Naive thymus-derived CD4-positive, alpha-beta T cell (primary cell): Measurements from ENCODE around the gene UBE2L3. TPM values are rescaled to one million over a fixed set of nuclear protein-coding genes. Genes with fewer than 3 reads are reported as not detected.
"Not testable (repeated sequence)": the region's sequence is repeated elsewhere in the genome, so short reads cannot be mapped to it uniquely, and the experiment has no call there.

Source experiments
- ATAC-seq: fragments of 150-1000 bp; cut with Tn5 transposase; 2 replicates; pipeline ENCODE4 v1.10.0; 2021; ENCODE audit warnings: mild to moderate bottlenecking, moderate library complexity
- CTCF ChIA-PET: fragments of 350-600 bp; sonication (Branson Sonifier 250); formaldehyde crosslinking; loops from one replicate; lab custom pipeline; 2021; ENCODE audit warnings: antibody characterized with exemption; lab: Charles Lee
- POLR2A ChIA-PET: fragments of 350-600 bp; sonication (Branson Sonifier 250); formaldehyde crosslinking; loops from one replicate; lab custom pipeline; 2021; ENCODE audit warnings: antibody characterized with exemption, inconsistent platforms; lab: Charles Lee
- DNase-seq, 9 donors: peaks; one replicate each; pipeline versions ENCODE4 v3.0.0 to v3.0.0-alpha.2; 2020 to 2022; ENCODE audit warnings: mixed read lengths in 1 of 9
- H3K27ac ChIP-seq: one replicate; pipeline ENCODE4 v1.7.0; 2013; ENCODE audit warnings: mild to moderate bottlenecking, low read depth, low read length, moderate library complexity
- H3K27me3 ChIP-seq, 2 donors: one replicate each; pipeline ENCODE4 v1.7.0; 2013; ENCODE audit warnings: low read length in 2 of 2, mild to moderate bottlenecking in 2 of 2, moderate library complexity in 2 of 2; ENCODE audit not compliant: control insufficient read depth in 2 of 2, insufficient read depth in 2 of 2
- H3K36me3 ChIP-seq, 3 experiments: 1 replicate in 2 of 3; 2 replicates in 1 of 3; pipeline ENCODE4 v1.7.0; 2013; ENCODE audit warnings: low read length in 3 of 3, mild to moderate bottlenecking in 3 of 3, moderate library complexity in 1 of 3; ENCODE audit not compliant: insufficient read depth in 3 of 3, control insufficient read depth in 2 of 3
- H3K4me1 ChIP-seq, 2 donors: one replicate each; pipeline ENCODE4 v1.7.0; 2013; ENCODE audit warnings: low read length in 2 of 2, mild to moderate bottlenecking in 2 of 2, moderate library complexity in 1 of 2; ENCODE audit not compliant: control insufficient read depth in 2 of 2, insufficient read depth in 2 of 2
- H3K4me3 ChIP-seq: 2 replicates; pipeline ENCODE4 v1.7.0; 2013; ENCODE audit warnings: mild to moderate bottlenecking, low read length
- H3K9me3 ChIP-seq, 3 experiments: 1 replicate in 2 of 3; 2 replicates in 1 of 3; pipeline ENCODE4 v1.7.0; 2013; ENCODE audit warnings: low read length in 3 of 3; ENCODE audit not compliant: control insufficient read depth in 2 of 3
- H3K27ac Mint-ChIP-seq, 9 donors: one replicate each; pipeline ENCODE4 v1.8.0; 2020 to 2022; ENCODE audit warnings: mixed read lengths in 9 of 9, mild to moderate bottlenecking in 8 of 9, moderate library complexity in 5 of 9, inconsistent platforms in 2 of 9
- H3K27me3 Mint-ChIP-seq, 5 donors: one replicate each; pipeline ENCODE4 v1.8.0; 2021 to 2022; ENCODE audit warnings: mixed read lengths in 5 of 5, mild to moderate bottlenecking in 1 of 5
- H3K36me3 Mint-ChIP-seq, 5 donors: one replicate each; pipeline ENCODE4 v1.8.0; 2020 to 2022; ENCODE audit warnings: mixed read lengths in 5 of 5, mild to moderate bottlenecking in 3 of 5, inconsistent platforms in 1 of 5
- H3K4me1 Mint-ChIP-seq, 7 donors: one replicate each; pipeline ENCODE4 v1.8.0; 2020 to 2022; ENCODE audit warnings: mixed read lengths in 7 of 7, mild to moderate bottlenecking in 3 of 7, inconsistent platforms in 1 of 7
- H3K4me3 Mint-ChIP-seq, 10 donors: one replicate each; pipeline ENCODE4 v1.8.0; 2020 to 2022; ENCODE audit warnings: mild to moderate bottlenecking in 10 of 10, mixed read lengths in 10 of 10, moderate library complexity in 6 of 10, inconsistent platforms in 2 of 10
- H3K9me3 Mint-ChIP-seq, 11 donors: one replicate each; pipeline ENCODE4 v1.8.0; 2020 to 2022; ENCODE audit warnings: mixed read lengths in 11 of 11, mild to moderate bottlenecking in 4 of 11, inconsistent platforms in 1 of 11, moderate library complexity in 1 of 11
- intact Hi-C, 2 donors: fragments of 100-400 bp; cut with micrococcal nuclease; formaldehyde crosslinking; loops; one replicate each; pipeline ENCODE4 v1.15.1; 2023
- polyA plus RNA-seq, 2 donors: library from polyadenylated mRNA; unstranded; fragments of 300-500 nt; fragmentation: Illumina TruSeq; gene quantifications; one replicate each; pipeline ENCODE4 v1.2.3, GENCODE V29; 2021
- total RNA-seq, 6 experiments: library from RNA in 5 of 6; stranded (reverse) in 5 of 6; gene quantifications; 1 replicate in 5 of 6; 2 replicates in 1 of 6; pipeline ENCODE4 v1.2.3 and lab custom pipeline; 2021 to 2026

UBE2L3 gene
- total and polyA plus RNA-seq, 7 experiments from 2014 or later, result 22.5 to 101 (median 34.6) TPM

DNA sequence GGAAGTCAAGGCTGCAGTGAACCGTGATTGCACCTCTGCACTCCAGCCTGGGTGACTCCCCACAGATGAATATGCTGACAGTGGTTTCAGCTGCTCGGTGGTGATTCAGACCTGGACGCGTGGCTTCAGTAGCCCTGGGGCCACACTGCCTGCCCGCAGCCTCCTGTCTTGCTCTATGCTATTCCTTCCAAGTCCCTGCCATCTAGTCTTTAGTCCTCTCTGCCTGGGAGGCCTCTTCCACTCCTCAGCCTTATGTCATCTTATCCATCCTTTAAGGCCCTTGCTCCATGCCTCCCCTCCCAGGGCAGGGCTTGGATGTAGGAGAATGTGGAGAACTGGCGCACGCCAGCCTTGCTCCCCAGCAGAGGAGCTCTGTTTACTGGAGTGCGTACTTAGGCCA is 39.3 kb downstream of the UBE2L3 start:
- no peak for ATAC-seq
- Mint-ChIP-seq H3K9me3 (no peaks in the 10 kb centered on the region), H3K27me3 (no peaks in the 10 kb centered on the region), H3K4me1 (peaks cover 25 to 52% (median 36%) of the 10 kb centered on the region in 7 donors), H3K27ac (peak overlapping the region in 3 of 9 donors; percentile 66 to 74 (median 71)), H3K36me3 (peaks cover 0 to 9% (median 4%) of the 10 kb centered on the region in 5 donors), H3K4me3 (peak overlapping the region in 1 of 10 donors; percentile 5)
- Histone ChIP-seq H3K27me3 (no peaks in the 10 kb centered on the region), H3K9me3 (no peaks in the 10 kb centered on the region), H3K4me1 (peaks cover 0 to 9% of the 10 kb centered on the region in 2 donors), H3K27ac (no peak overlapping the region), H3K4me3 (no peak overlapping the region), H3K36me3 (peaks cover 0 to 22% (median 5%) of the 10 kb centered on the region in 3 experiments)
- DNase-seq, result no peak
- ChIA-PET CTCF (interaction anchor here (0.6 to 0.7 kb wide), 3 partner anchors 10 to 84 kb away, joined by 3 to 4 read pairs (median 3); no protein-coding TSS in a partner anchor), POLR2A (interaction anchor here (0.8 kb wide), 1 partner anchor 19 kb away, joined by 3 read pairs; no protein-coding TSS in a partner anchor)
- intact Hi-C loops, result no loop called here

- H3K27me3 ChIP-seq, DNase-seq, H3K9me3 Mint-ChIP-seq, H3K27me3 Mint-ChIP-seq, H3K4me1 ChIP-seq, ATAC-seq, H3K27ac ChIP-seq, H3K9me3 ChIP-seq, H3K4me3 ChIP-seq, H3K4me3 Mint-ChIP-seq: not testable (repeated sequence)
- intact Hi-C loops, result loop anchor here in 1 of 2 donors (10.0 kb wide), 1 partner anchor 65 kb away; no protein-coding TSS in a partner anchor
- Mint-ChIP-seq H3K4me1 (peaks cover 22 to 49% (median 33%) of the 10 kb centered on the region in 7 donors), H3K27ac (peak overlapping the region in 4 of 9 donors; percentile 21 to 69 (median 51)), H3K36me3 (peaks cover 3 to 14% (median 9%) of the 10 kb centered on the region in 5 donors)
- ChIA-PET CTCF (interaction anchor here (0.9 kb wide), 1 partner anchor 15 kb away, joined by 3 read pairs; no protein-coding TSS in a partner anchor), POLR2A (interaction anchor here (0.7 kb wide), 1 partner anchor 13 kb away, joined by 3 read pairs; no protein-coding TSS in a partner anchor)
- peaks cover 5 to 44% (median 8%) of the 10 kb centered on the region in 3 experiments for H3K36me3 ChIP-seq
These were observed 42.1 kb downstream of the UBE2L3 start for GRCh38 chr22:21609556-21610157.

GRCh38 chr22:21611210-21611977 is 43.9 kb downstream of the UBE2L3 start:
- ChIA-PET CTCF (interaction anchor here (0.6 kb wide), 1 partner anchor 36 kb away, joined by 3 read pairs; no protein-coding TSS in a partner anchor), POLR2A (interaction anchor here (0.6 kb wide), 1 partner anchor 12 kb away, joined by 3 read pairs; no protein-coding TSS in a partner anchor)
- no peaks in the 10 kb centered on the region for H3K27me3 ChIP-seq
- H3K36me3 ChIP-seq, result peaks cover 5 to 46% (median 8%) of the 10 kb centered on the region in 3 experiments
- no peak overlapping the region for H3K27ac ChIP-seq
- Mint-ChIP-seq H3K4me3 (no peak overlapping the region), H3K36me3 (peaks cover 3 to 19% (median 14%) of the 10 kb centered on the region in 5 donors), H3K27ac (peak overlapping the region in 7 of 9 donors; percentile 11 to 73 (median 60)), H3K27me3 (no peaks in the 10 kb centered on the region), H3K4me1 (peaks cover 22 to 48% (median 34%) of the 10 kb centered on the region in 7 donors), H3K9me3 (no peaks in the 10 kb centered on the region)
- no peaks in the 10 kb centered on the region for H3K9me3 ChIP-seq
- no peak overlapping the region for H3K4me3 ChIP-seq
- peaks cover 0 to 6% of the 10 kb centered on the region in 2 donors for H3K4me1 ChIP-seq
- DNase-seq (no peak), ATAC-seq (no peak)
- intact Hi-C loops, result loop anchor here in 1 of 2 donors (10.0 kb wide), 1 partner anchor 63 kb away; no protein-coding TSS in a partner anchor

DNA sequence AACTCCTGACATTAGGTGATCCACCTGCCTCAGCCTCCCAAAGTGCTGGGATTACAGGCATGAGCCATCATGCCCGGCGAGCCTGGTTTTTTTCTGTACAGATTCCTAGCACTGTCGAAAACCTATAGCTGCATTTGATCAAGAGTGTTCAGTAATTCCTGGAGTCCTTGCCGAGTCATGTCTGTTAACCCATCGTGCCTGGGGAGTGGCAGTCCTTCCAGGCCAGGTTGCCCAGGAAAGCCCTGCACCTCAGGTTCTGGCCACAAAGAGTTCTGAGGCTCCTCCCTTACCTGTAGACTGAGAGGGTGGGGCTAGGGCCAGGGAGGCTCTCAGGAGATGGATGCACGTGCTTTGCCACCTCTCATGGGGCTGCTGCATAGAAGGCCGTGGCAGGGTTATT is 45.3 kb downstream of the UBE2L3 start:
- POLR2A ChIA-PET, result no interaction called here
- Histone ChIP-seq H3K27ac (no peak overlapping the region), H3K27me3 (no peaks in the 10 kb centered on the region), H3K9me3 (no peaks in the 10 kb centered on the region), H3K4me3 (no peak overlapping the region), H3K4me1 (peaks cover 0 to under 1% of the 10 kb centered on the region in 2 donors), H3K36me3 (peaks cover 5 to 46% (median 8%) of the 10 kb centered on the region in 3 experiments)
- Mint-ChIP-seq H3K4me3 (no peak overlapping the region), H3K27ac (no peak overlapping the region), H3K9me3 (no peaks in the 10 kb centered on the region), H3K36me3 (peaks cover 3 to 19% (median 14%) of the 10 kb centered on the region in 5 donors), H3K27me3 (no peaks in the 10 kb centered on the region), H3K4me1 (peaks cover 14 to 39% (median 26%) of the 10 kb centered on the region in 7 donors)
- DNase-seq (no peak), ATAC-seq (no peak)
- intact Hi-C loops, result loop anchor here in 1 of 2 donors (10.0 kb wide), 1 partner anchor 62 kb away; no protein-coding TSS in a partner anchor
- CTCF ChIA-PET, result no interaction called here

- Mint-ChIP-seq H3K27ac (peak overlapping the region in 6 of 9 donors; percentile 45 to 73 (median 51)), H3K4me1 (peaks cover 13 to 37% (median 25%) of the 10 kb centered on the region in 7 donors), H3K27me3 (no peaks in the 10 kb centered on the region), H3K4me3 (no peak overlapping the region), H3K36me3 (peaks cover 3 to 19% (median 14%) of the 10 kb centered on the region in 5 donors), H3K9me3 (no peaks in the 10 kb centered on the region)
- ATAC-seq (no peak), DNase-seq (no peak)
- H3K27me3 ChIP-seq, result no peaks in the 10 kb centered on the region
- no peak overlapping the region for H3K4me3 ChIP-seq
- intact Hi-C loops, result loop anchor here in 1 of 2 donors (10.0 kb wide), 1 partner anchor 61 kb away; no protein-coding TSS in a partner anchor
- H3K4me1 ChIP-seq, result no peaks in the 10 kb centered on the region
- ChIA-PET CTCF (interaction anchor here (1.0 kb wide), 1 partner anchor 11 kb away, joined by 4 read pairs; no protein-coding TSS in a partner anchor), POLR2A (interaction anchor here (1.1 kb wide), 1 partner anchor 46 kb away, joined by 3 read pairs; no protein-coding TSS in a partner anchor)
- no peak overlapping the region for H3K27ac ChIP-seq
- no peaks in the 10 kb centered on the region for H3K9me3 ChIP-seq
- peaks cover 5 to 47% (median 8%) of the 10 kb centered on the region in 3 experiments for H3K36me3 ChIP-seq
These were observed 46.2 kb downstream of the UBE2L3 start for GRCh38 chr22:21613553-21614233.
